Liver (tissue), 9 donors: Measurements from ENCODE around the gene RDX. TPM values are rescaled to one million over a fixed set of nuclear protein-coding genes. Genes with fewer than 3 reads are reported as not detected.

ENCODE experiments used
- DNase-seq: peaks from one replicate; pipeline ENCODE4 v3.0.0-alpha.2; 2017; ENCODE audit warnings: low spot score
- H3K27ac ChIP-seq, 2 donors: one replicate each; pipeline ENCODE4 v1.7.0; 2013; ENCODE audit warnings: inconsistent platforms in 2 of 2, low read length in 2 of 2, control low read depth in 1 of 2, low read depth in 1 of 2, mild to moderate bottlenecking in 1 of 2
- H3K27me3 ChIP-seq, 4 donors: one replicate each; pipeline versions ENCODE4 v1.6.1 to v1.7.0; 2013; ENCODE audit warnings: low read length in 3 of 4, inconsistent platforms in 1 of 4, mild to moderate bottlenecking in 1 of 4, moderate library complexity in 1 of 4; ENCODE audit not compliant: control insufficient read depth in 4 of 4, insufficient read depth in 4 of 4
- H3K36me3 ChIP-seq, 4 donors: one replicate each; pipeline versions ENCODE4 v1.6.1 to v1.7.0; 2013; ENCODE audit warnings: low read length in 3 of 4, mild to moderate bottlenecking in 3 of 4, low read depth in 1 of 4, moderate library complexity in 1 of 4; ENCODE audit not compliant: control insufficient read depth in 4 of 4, insufficient read depth in 3 of 4
- H3K4me1 ChIP-seq, 4 donors: one replicate each; pipeline versions ENCODE4 v1.6.1 to v1.7.0; 2013; ENCODE audit warnings: low read length in 3 of 4, mild to moderate bottlenecking in 3 of 4, moderate library complexity in 1 of 4; ENCODE audit not compliant: control insufficient read depth in 4 of 4, insufficient read depth in 4 of 4
- H3K4me3 ChIP-seq, 3 donors: one replicate each; pipeline versions ENCODE4 v1.6.1 to v1.7.0; 2013; ENCODE audit warnings: low read length in 3 of 3, control low read depth in 1 of 3, low read depth in 1 of 3, mild to moderate bottlenecking in 1 of 3
- H3K9ac ChIP-seq, 2 donors: one replicate each; pipeline ENCODE4 v1.7.0; 2013; ENCODE audit warnings: low read length in 2 of 2, mild to moderate bottlenecking in 2 of 2, moderate library complexity in 2 of 2, control low read depth in 1 of 2, low read depth in 1 of 2
- H3K9me3 ChIP-seq, 4 donors: one replicate each; pipeline versions ENCODE4 v1.6.1 to v1.7.0; 2013; ENCODE audit warnings: low read length in 3 of 4; ENCODE audit not compliant: control insufficient read depth in 4 of 4
- ATF3 ChIP-seq: IDR thresholded peaks from 2 replicates; pipeline ENCODE4 v1.6.1; 2016; ENCODE audit warnings: antibody characterized with exemption
- GABPA ChIP-seq, 2 donors: IDR thresholded peaks in 1 of 2; conservative IDR thresholded peaks in 1 of 2; 2 replicates each; pipeline ENCODE4 v1.6.1; 2016; ENCODE audit warnings: antibody characterized with exemption in 2 of 2, mild to moderate bottlenecking in 1 of 2, moderate library complexity in 1 of 2
- HNF4A ChIP-seq, 2 donors: conservative IDR thresholded peaks; 2 replicates each; pipeline ENCODE4 v1.6.1; 2016; ENCODE audit warnings: antibody characterized with exemption in 2 of 2, mild to moderate bottlenecking in 2 of 2
- MAX ChIP-seq: IDR thresholded peaks from 2 replicates; pipeline ENCODE4 v1.6.1; 2016; ENCODE audit warnings: antibody characterized with exemption
- NR2F2 ChIP-seq: IDR thresholded peaks from 2 replicates; pipeline ENCODE4 v1.6.1; 2016; ENCODE audit warnings: antibody characterized with exemption
- RAD21 ChIP-seq, 2 donors: IDR thresholded peaks; 2 replicates each; pipeline ENCODE4 v1.6.1; 2016; ENCODE audit warnings: antibody characterized with exemption in 2 of 2, mild to moderate bottlenecking in 2 of 2
- RXRA ChIP-seq, 2 donors: IDR thresholded peaks; 2 replicates each; pipeline ENCODE4 v1.6.1; 2017 to 2018; ENCODE audit warnings: antibody characterized with exemption in 2 of 2, mild to moderate bottlenecking in 1 of 2
- TAF1 ChIP-seq: conservative IDR thresholded peaks from 2 replicates; pipeline ENCODE4 v1.6.1; 2016; ENCODE audit warnings: antibody characterized with exemption, mild to moderate bottlenecking
- YY1 ChIP-seq: IDR thresholded peaks from 2 replicates; pipeline ENCODE4 v1.6.1; 2016; ENCODE audit warnings: antibody characterized with exemption, mild to moderate bottlenecking
- WGBS: extraction: QIAGEN DNeasy Blood & Tissue Kit; methylation state at CpG from one replicate; pipeline ENCODE4 v1.1.7; 2013; 5-methylcytosine and 5-hydroxymethylcytosine counted together
- polyA plus RNA-seq, 2 donors: library from polyadenylated mRNA; stranded (reverse) in 1 of 2; unstranded in 1 of 2; fragments of 200-250 nt in 1 of 2; fragments of >200 nt in 1 of 2; fragmentation: Nextera tagmentation in 1 of 2; extraction: Ambion mirVana in 1 of 2; gene quantifications; one replicate each; pipeline versions ENCODE4 v1.2.1 to v1.2.3, GENCODE V29; 2013 to 2015
- total RNA-seq, 2 donors: library from RNA; depleted of rRNA; stranded (reverse); fragments of >200 nt; gene quantifications; one replicate each; pipeline ENCODE4 v1.2.3, GENCODE V29; 2014
- donor health status: healthy.
- donor health status: healthy.
- donor health status: healthy.
- donor health status: healthy.
- donor health status: healthy.

RDX gene
- total and polyA plus RNA-seq, 4 donors: 19.9 to 116 (median 53.9) TPM

DNA sequence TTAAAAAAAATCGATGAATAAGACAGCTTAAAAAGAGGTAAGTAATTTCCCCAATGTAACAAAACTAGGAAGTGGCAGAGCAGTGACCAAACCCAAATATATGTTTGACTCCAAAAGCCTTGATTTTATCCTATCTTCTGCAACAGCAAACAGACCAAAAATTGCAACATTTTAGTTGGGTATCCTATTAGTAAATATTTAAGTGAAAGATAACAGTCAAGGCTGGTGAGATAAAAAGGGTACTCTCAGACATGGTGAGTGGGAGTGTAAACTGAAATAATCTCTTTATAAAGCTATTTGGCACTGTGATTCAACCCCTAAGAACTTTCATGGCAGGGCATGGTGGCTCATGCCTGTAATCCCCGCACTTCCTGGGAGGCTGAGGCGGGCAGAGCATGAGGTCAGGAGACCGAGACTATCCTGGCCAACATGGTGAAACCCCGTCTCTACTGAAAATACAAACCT lies 1.9 kb upstream of the RDX start (continued):
- peak; percentile 57 for TF ChIP-seq MAX
- TF ChIP-seq HNF4A (conservative IDR thresholded peaks at IDR 0.05): peak in 1 of 2 donors; percentile 58
- no peak for TF ChIP-seq GABPA (IDR thresholded peaks at IDR 0.05 in 1 of 2, conservative IDR thresholded peaks at IDR 0.05 in 1 of 2)
- peak; percentile 35 to 76 for TF ChIP-seq RXRA (IDR thresholded peaks at IDR 0.05)
- no peak for TF ChIP-seq TAF1
- TF ChIP-seq RAD21 (IDR thresholded peaks at IDR 0.05): peak in 1 of 2 donors; percentile 23

GRCh38 chr11:110297726-110298300 lies 1.4 kb upstream of the RDX start:
- DNase-seq: no peak
- H3K27ac ChIP-seq: peak overlapping the region; percentile 3 to 76
- H3K9ac ChIP-seq: no peak overlapping the region
- WGBS: 37% methylated on average over 3 of the region's 3 CpGs
- H3K4me1 ChIP-seq: peaks cover 2 to 35% (median 24%) of the 10 kb centered on the region in 4 donors
- no peaks in the 10 kb centered on the region for H3K36me3 ChIP-seq
- no peak overlapping the region for H3K4me3 ChIP-seq
- no peaks in the 10 kb centered on the region for H3K27me3 ChIP-seq
- TF ChIP-seq RAD21 (IDR thresholded peaks at IDR 0.05) (no peak), MAX (no peak)
- H3K9me3 ChIP-seq: no peaks in the 10 kb centered on the region

DNA sequence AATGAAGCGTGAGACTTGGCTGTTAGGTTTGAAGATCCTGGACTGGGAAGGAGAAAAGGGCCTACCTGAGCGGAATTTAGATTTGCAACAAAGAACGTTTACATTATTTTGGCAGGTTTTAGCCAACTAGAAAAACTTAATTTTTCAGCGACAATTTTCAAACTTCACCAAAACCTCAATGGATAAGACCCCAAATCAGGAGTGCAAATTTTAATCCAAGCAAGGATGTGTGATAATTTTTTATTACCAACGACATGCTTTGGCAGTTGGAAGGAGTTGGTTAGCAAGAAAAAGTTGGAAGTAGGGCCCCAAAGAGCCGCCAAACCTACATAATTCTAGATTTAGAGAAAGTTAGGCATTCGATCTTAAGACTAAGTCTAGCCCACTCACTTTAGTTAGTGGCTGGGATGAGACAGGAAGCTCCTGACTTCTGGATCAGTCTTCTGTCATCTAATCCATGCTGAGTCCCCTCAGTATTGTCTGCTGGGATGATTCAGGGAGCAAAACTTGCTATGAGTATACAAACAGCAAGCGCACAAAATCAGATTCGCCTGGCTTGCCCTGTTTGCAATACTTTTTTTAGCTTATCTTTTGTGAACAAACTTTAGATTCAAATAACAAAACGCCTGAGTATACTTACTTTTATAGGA lies 787 bp upstream of the RDX start:
- Histone ChIP-seq H3K27ac (peak overlapping the region; percentile 76 to 96), H3K4me1 (peaks cover 2 to 38% (median 24%) of the 10 kb centered on the region in 4 donors), H3K36me3 (no peaks in the 10 kb centered on the region), H3K9me3 (no peaks in the 10 kb centered on the region), H3K27me3 (no peaks in the 10 kb centered on the region), H3K9ac (peak overlapping the region in 1 of 2 donors; percentile 54), H3K4me3 (peak overlapping the region in 2 of 3 donors; percentile 63 to 98)
- TF ChIP-seq TAF1: no peak
- 29% methylated on average over 10 of the region's 10 CpGs for WGBS
- DNase-seq: no peak

DNA sequence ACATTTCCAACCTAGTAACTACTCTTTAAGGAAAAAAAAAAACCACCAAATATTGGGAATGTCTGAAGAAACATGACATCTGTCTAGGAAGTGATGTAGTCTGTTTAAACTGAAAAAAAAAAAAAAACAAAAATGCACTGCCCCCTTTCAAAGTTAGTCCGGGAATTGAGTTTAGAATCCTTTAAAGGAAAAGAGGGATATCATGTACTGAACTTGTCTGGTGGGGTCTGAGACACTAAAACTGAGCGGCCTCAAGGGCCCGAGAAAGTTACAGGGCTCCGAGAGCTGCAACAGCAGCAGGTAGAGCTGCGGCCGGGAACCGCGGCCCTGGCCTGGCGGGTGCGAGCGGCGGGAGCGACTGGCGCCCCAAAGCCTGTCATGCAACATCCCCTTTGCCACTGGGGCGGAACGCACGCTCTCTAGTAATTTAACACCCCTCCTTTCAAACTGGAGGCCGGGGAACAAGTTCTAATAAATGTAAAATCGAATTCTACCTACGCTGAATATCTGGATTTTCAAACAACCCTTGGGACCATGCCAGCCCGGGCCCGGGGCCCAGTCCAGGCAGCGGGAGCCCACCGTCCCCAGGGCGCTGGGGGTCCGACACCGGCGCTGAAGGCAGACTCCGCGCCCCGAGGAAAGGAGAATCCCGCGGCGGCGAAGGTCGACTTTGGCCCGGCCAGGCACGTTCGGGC lies 736 bp downstream of the RDX start:
- no peaks in the 10 kb centered on the region for H3K9me3 ChIP-seq
- peak overlapping the region; percentile 92 to 96 for H3K27ac ChIP-seq
- TF ChIP-seq MAX (no peak), ATF3 (no peak), YY1 (peak; percentile 23), NR2F2 (no peak), RAD21 (IDR thresholded peaks at IDR 0.05) (peak; percentile 10 to 35)
- H3K27me3 ChIP-seq: no peaks in the 10 kb centered on the region
- peak; percentile 65 for DNase-seq
- WGBS: under 1% methylated on average over 39 of the region's 39 CpGs
- H3K9ac ChIP-seq: peak overlapping the region; percentile 67 to 79
- peaks cover 6 to 42% (median 27%) of the 10 kb centered on the region in 4 donors for H3K4me1 ChIP-seq
- peaks cover 0 to 2% (median 0%) of the 10 kb centered on the region in 4 donors for H3K36me3 ChIP-seq
- H3K4me3 ChIP-seq: peak overlapping the region; percentile 67 to 98 (median 68)
